Superior temporal gyrus (tissue), 1 donor: ENCODE data around the gene SVIL.
"Not testable (repeated sequence)": the region's sequence is repeated elsewhere in the genome, so short reads cannot be mapped to it uniquely, and the experiment has no call there.

Source experiments
- DNase-seq: peaks from one replicate; pipeline ENCODE4 v3.0.0-alpha.2; 2016; ENCODE audit errors: extremely low spot score

Gene SVIL

GRCh38 chr10:29487884-29488266 is 146.9 kb downstream of the SVIL start:
- DNase-seq: not testable (repeated sequence)

GRCh38 chr10:29487032-29487883 is 147.5 kb downstream of the SVIL start:
- DNase-seq: not testable (repeated sequence)

GRCh38 chr10:29486433-29486832 is 148.3 kb downstream of the SVIL start:
- DNase-seq: no peak

GRCh38 chr10:29484677-29485076 is 150.1 kb downstream of the SVIL start:
- not testable (repeated sequence) for DNase-seq

GRCh38 chr10:29482591-29483431 is 152.0 kb downstream of the SVIL start:
- peak; percentile 19 for DNase-seq

GRCh38 chr10:29481906-29482440 is 152.8 kb downstream of the SVIL start:
- DNase-seq: no peak

- no peak for DNase-seq
Measured at GRCh38 chr10:29479981-29480954, 154.5 kb downstream of the SVIL start.

- no peak for DNase-seq
Measured at GRCh38 chr10:29479081-29479925, 155.5 kb downstream of the SVIL start.

- DNase-seq: no peak
Measured at GRCh38 chr10:29473406-29474100, 161.2 kb downstream of the SVIL start.

- DNase-seq: no peak
Measured at GRCh38 chr10:29473087-29473356, 161.7 kb downstream of the SVIL start.

- no peak for DNase-seq
Measured at GRCh38 chr10:29472301-29473086, 162.3 kb downstream of the SVIL start.

GRCh38 chr10:29471544-29471859 is 163.3 kb downstream of the SVIL start:
- no peak for DNase-seq

GRCh38 chr10:29470843-29471543 is 163.8 kb downstream of the SVIL start:
- no peak for DNase-seq

GRCh38 chr10:29470355-29470705 is 164.4 kb downstream of the SVIL start:
- no peak for DNase-seq

- DNase-seq: no peak
Measured at GRCh38 chr10:29469481-29470354, 165.1 kb downstream of the SVIL start.

GRCh38 chr10:29465384-29465783 is 169.4 kb downstream of the SVIL start:
- no peak for DNase-seq

GRCh38 chr10:29464671-29465171 is 170.1 kb downstream of the SVIL start:
- not testable (repeated sequence) for DNase-seq

- no peak for DNase-seq
Measured at GRCh38 chr10:29461042-29461441, 173.7 kb downstream of the SVIL start.
